HCEC 1CT (cell line): ENCODE measurements around the gene SSH2.
"Not testable (repeated sequence)": the region's sequence is repeated elsewhere in the genome, so short reads cannot be mapped to it uniquely, and the experiment has no call there.

ENCODE experiments used
- DNase-seq: peaks from one replicate; pipeline ENCODE4 v3.0.0-alpha.2; 2017

Gene SSH2

GRCh38 chr17:29732209-29732608, 197.8 kb downstream of the SSH2 start:
- DNase-seq: no peak

- DNase-seq: no peak
Observed at GRCh38 chr17:29731589-29731929, 198.5 kb downstream of the SSH2 start.

DNA sequence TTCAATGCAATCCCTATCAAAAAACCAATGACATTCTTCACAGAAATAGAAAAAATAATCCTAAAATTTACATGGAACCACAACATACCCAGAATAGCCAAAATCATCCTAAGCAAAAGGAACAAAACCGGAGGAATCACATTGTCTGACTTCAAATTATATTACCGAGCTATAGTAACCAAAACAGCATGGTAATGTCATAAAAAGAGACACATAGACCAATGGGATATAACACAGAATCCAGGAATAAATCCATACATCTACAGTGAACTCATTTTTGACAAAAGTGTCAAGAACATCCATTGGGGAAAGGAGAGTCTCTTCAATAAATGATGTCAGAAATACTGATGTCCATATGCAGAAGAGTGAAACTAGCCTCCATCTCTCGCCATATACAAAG, 201.5 kb downstream of the SSH2 start:
- no peak for DNase-seq

- DNase-seq: peak; percentile 31
Observed at GRCh38 chr17:29726715-29727252, 203.2 kb downstream of the SSH2 start.

DNA sequence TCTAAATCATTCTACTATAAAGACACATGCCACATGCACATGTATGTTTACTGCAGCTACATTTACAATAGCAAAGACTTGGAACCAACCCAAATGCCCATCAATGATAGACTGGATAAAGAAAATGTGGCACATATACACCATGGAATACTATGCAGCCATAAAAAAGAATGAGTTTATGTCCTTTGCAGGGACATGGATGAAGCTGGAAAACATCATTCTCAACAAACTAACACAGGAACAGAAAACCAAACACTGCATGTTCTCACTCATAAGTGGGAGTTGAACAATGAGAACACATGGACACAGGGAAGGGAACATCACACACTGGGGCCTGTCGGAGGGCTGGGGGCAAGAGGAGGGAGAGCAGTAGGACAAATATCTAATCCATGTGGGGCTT, 204.6 kb downstream of the SSH2 start:
- not testable (repeated sequence) for DNase-seq

- DNase-seq: no peak
Observed at GRCh38 chr17:29723278-29724047, 206.6 kb downstream of the SSH2 start.

- peak; percentile 3 for DNase-seq
Observed at GRCh38 chr17:29722411-29723198, 207.4 kb downstream of the SSH2 start.

DNA sequence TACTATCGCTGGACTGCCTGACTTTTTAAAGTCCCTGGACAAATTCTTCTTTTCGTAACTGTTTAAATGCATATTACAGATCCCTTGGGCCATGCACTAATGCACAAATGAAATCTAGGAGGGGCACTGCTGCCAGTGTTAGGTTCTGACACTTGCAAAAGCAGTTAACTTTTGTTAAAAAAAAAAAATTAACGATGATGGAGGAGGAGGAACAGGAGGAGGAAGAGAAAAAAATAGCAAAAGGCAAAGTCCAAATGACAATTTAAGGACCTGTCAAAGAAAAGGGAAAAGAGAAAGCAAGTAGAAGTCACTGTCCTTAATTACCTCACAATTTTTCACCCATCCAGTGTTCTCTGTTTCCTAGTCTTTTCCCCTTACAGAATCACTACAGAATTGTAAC, 209.5 kb downstream of the SSH2 start:
- no peak for DNase-seq

- no peak for DNase-seq
Observed at GRCh38 chr17:29719469-29719868, 210.6 kb downstream of the SSH2 start.

GRCh38 chr17:29718446-29719039, 211.5 kb downstream of the SSH2 start:
- no peak for DNase-seq

DNA sequence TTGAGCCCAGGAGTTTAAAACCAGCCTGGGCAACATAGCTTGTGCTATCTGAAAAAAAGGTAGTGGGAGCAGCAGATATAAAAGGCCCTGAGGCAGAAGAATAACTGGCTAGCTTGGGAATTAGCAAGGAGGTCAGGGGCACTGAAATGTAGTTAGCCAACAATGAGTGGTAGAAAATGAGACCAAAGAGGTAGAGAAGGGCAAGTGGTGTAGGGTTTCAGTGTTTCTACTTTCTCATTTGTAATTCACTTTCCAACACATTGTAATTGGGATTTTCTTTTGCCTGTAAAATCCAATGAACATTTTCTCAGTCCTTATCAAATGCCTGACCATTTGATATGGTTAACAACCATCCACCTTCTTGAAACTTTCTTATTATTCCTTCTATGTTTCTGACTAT, 212.2 kb downstream of the SSH2 start:
- no peak for DNase-seq

GRCh38 chr17:29716566-29716965, 213.5 kb downstream of the SSH2 start:
- no peak for DNase-seq

GRCh38 chr17:29715680-29716079, 214.3 kb downstream of the SSH2 start:
- no peak for DNase-seq

- DNase-seq: no peak
Observed at GRCh38 chr17:29714146-29714545, 215.9 kb downstream of the SSH2 start.

DNA sequence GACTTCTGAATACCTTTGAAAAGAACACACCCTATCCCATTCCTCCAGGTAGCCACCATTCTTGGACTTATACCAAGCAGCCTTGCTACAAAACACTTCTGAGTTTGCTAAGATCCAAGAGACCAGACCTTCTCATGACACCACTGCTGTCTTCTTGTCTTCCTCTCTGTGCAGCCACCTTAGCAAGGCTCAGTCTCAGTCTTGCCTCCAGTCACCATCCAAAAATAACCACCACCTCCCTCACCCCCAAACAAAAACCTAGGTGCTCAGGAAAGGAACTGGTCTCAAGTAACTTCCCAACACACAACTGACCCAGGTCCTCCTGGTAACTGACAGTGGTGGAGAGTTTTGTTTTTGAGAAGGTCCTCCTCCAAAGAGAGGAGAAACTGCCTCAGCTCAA, 216.4 kb downstream of the SSH2 start:
- DNase-seq: no peak

- no peak for DNase-seq
Observed at GRCh38 chr17:29711588-29712385, 218.2 kb downstream of the SSH2 start.

- DNase-seq: peak; percentile 28
Observed at GRCh38 chr17:29710891-29711418, 219.1 kb downstream of the SSH2 start.

DNA sequence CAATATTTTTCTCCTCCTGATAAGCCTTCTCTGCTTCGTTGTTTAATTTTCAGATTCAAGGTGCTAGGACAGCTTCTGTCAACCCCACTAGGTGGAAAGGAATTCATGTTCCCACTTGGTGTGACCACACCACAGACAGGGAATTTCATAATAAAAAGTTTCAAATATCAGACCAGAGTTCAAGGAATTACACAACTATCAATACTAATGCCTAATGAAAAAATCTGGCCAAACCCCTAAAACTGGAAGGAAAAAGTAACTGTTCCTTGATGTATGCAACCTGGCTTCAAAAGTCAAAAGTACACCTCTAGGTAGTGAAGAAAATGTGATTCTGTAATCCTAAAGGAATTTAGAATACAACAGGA, 219.5 kb downstream of the SSH2 start:
- DNase-seq: peak; percentile 17

DNA sequence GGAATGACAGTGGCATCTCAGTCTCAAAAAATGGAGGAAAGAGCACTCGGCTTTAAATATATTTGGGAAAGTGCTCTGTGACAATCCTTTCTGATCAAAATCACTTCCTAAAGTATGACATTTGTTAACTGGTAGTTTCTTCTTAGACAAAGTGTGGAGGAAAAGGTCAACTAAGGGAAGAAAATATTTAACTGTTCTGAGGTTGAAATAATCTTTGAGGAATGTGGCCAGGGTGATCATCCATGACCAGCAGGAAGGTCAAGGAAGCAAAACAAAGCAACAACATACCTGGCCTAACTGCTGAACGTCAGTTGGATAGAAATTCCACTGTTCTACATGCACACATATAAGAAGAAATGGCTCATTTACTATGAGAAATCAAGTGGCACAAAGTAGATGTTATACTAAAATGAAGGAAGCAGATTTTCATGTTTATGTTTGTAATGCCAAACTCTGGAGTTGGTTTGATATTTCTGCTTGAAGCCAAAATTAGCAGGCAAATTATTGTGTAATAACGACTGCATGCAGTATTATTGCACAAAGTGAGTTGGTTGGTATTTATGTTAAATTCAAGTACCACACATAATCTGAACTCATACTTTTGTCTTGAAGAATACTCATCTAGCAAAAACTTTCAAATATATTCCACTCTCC, 220.0 kb downstream of the SSH2 start:
- peak; percentile 45 for DNase-seq

GRCh38 chr17:29707212-29707571, 222.8 kb downstream of the SSH2 start:
- DNase-seq: no peak

GRCh38 chr17:29706045-29706431, 224.0 kb downstream of the SSH2 start:
- no peak for DNase-seq

- DNase-seq: no peak
Observed at GRCh38 chr17:29705386-29705785, 224.6 kb downstream of the SSH2 start.
